Upper lobe of left lung (tissue), 6 donors: ENCODE data around the gene FMC1. TPM values are rescaled to one million over a fixed set of nuclear protein-coding genes. Genes with fewer than 3 reads are reported as not detected.
A peak's percentile ranks its signal among the peaks of the same experiment; 100 is the strongest.

ENCODE experiments used
- ATAC-seq, 2 donors: fragments of 200-7000 bp; cut with Tn5 transposase; one replicate each; pipeline ENCODE4 v1.9.1; 2022; ENCODE audit warnings: mild to moderate bottlenecking in 2 of 2, moderate library complexity in 2 of 2; ENCODE audit not compliant: low FRiP score in 2 of 2
- DNase-seq, 2 donors: peaks; one replicate each; pipeline ENCODE4 v3.0.0-alpha.2; 2019 to 2020
- H3K27ac ChIP-seq, 4 donors: fragments of 200-600 bp; sonication (generic); one replicate each; pipeline ENCODE4 v1.5.1; 2016 to 2019
- H3K27me3 ChIP-seq, 4 donors: fragments of 200-600 bp; sonication (generic); one replicate each; pipeline ENCODE4 v1.5.1; 2017 to 2019
- H3K36me3 ChIP-seq, 4 donors: fragments of 200-600 bp; sonication (generic); one replicate each; pipeline ENCODE4 v1.5.1; 2016 to 2019
- H3K4me1 ChIP-seq, 4 donors: fragments of 200-600 bp; sonication (generic); one replicate each; pipeline ENCODE4 v1.5.1; 2018 to 2019
- H3K4me3 ChIP-seq, 4 donors: fragments of 200-600 bp; sonication (generic); one replicate each; pipeline ENCODE4 v1.5.1; 2017 to 2019; ENCODE audit warnings: mild to moderate bottlenecking in 2 of 4, moderate library complexity in 1 of 4
- H3K9me3 ChIP-seq, 4 donors: fragments of 200-600 bp; sonication (generic); one replicate each; pipeline ENCODE4 v1.5.1; 2018 to 2019
- CTCF ChIP-seq, 6 experiments: fragments of 450-650 bp in 4 of 6; fragments of 200-600 bp in 2 of 6; sonication (generic) in 2 of 6; IDR thresholded peaks; one replicate each; pipeline ENCODE4 v1.5.1; 2016 to 2019; ENCODE audit warnings: antibody characterized with exemption in 6 of 6
- EP300 ChIP-seq, 4 donors: sonication (generic); formaldehyde crosslinking; IDR thresholded peaks; one replicate each; pipeline ENCODE4 v1.5.1; 2017; ENCODE audit warnings: antibody characterized with exemption in 4 of 4, control low read depth in 2 of 4
- POLR2A ChIP-seq, 4 donors: fragments of 450-650 bp; IDR thresholded peaks; one replicate each; pipeline ENCODE4 v1.5.1; 2016 to 2017; ENCODE audit warnings: antibody characterized with exemption in 4 of 4, mild to moderate bottlenecking in 2 of 4
- POLR2AphosphoS5 ChIP-seq, 2 donors: sonication (generic); formaldehyde crosslinking; IDR thresholded peaks; one replicate each; pipeline ENCODE4 v1.5.1; 2017; ENCODE audit warnings: antibody characterized with exemption in 2 of 2
- WGBS, 2 donors: methylation state at CpG; one replicate each; pipeline ENCODE4 v1.1.5; 2017 to 2018; 5-methylcytosine and 5-hydroxymethylcytosine counted together
- total RNA-seq, 6 donors: library from RNA; depleted of rRNA in 4 of 6; stranded (reverse); fragments of >200 nt in 4 of 6; gene quantifications; one replicate each; pipeline versions ENCODE4 v1.1.0 to v1.2.1, GENCODE V29; 2016 to 2021
- donor health status: DM: no; HTN: no; CAD: no; lungs with moderate emphysema.
- donor health status: DM: no; HTN: yes; CAD: no; lungs with severe emphysema.

The FMC1 gene
- total RNA-seq, 6 donors from 2014 or later, result 2.1 to 19.7 (median 9.2) TPM

DNA sequence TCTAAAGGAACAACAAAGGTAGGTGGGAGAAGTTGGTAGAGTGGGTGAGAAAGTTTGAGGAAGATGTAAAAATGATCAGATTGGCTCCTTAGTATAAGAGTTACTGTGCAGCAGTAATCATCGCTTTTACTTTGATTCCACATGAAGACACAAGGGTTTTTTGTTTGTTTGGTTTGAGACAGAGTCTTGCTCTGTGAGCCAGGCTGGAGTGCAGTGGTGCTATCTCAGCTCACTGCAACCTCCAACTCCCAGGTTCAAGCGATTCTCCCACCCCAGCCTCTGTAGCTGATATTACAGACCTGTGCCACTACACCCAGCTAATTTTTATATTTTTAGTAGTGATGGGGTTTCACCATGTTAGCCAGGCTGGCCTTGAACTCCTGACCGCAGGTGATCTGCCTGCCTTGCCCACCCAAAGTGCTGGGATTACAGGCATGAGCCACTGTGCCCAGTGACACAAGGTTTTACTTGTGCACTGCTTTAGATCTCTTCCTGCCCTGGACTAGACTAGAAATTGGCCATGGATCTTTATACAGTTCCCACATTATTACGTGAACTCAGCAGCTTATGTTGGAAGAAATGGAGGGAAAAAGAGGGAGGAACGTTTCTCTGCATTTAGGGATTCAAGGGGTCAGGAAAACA is 29.3 kb downstream of the FMC1 start:
- H3K4me1 ChIP-seq, result peaks cover 34 to 53% (median 44%) of the 10 kb centered on the region in 4 donors
- H3K9me3 ChIP-seq, result no peaks in the 10 kb centered on the region
- no peaks in the 10 kb centered on the region for H3K27me3 ChIP-seq
- ATAC-seq, result no peak
- no peak overlapping the region for H3K4me3 ChIP-seq
- peak overlapping the region in 1 of 4 donors; percentile 9 for H3K27ac ChIP-seq
- WGBS, 2 donors, result 77 to 85% methylated on average over 5 of the region's 5 CpGs
- peaks cover 0 to 14% (median 2%) of the 10 kb centered on the region in 4 donors for H3K36me3 ChIP-seq
- TF ChIP-seq POLR2A (IDR thresholded peaks at IDR 0.05) (no peak), EP300 (IDR thresholded peaks at IDR 0.05) (no peak), CTCF (IDR thresholded peaks at IDR 0.05) (no peak), POLR2AphosphoS5 (IDR thresholded peaks at IDR 0.05) (no peak)
- DNase-seq, result no peak

DNA sequence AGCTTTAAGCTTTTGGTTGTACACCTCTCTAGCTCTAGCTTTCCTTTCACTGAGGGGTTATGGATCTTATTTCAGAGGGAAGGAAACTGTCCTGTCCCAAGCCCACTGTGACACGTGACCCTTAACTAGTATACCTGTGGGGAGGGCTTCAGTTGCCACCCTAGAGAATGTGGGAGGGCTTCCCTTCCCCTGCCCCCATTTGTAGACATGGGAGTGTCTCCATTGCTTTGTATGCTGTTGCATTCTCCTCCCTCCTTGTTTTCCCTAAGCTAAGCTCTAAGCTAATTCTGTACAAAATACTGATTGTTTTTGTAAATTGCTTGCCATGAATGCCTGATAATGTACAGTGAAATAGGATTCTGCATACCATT is 29.8 kb downstream of the FMC1 start:
- Histone ChIP-seq H3K36me3 (peaks cover 0 to 19% (median 4%) of the 10 kb centered on the region in 4 donors), H3K9me3 (no peaks in the 10 kb centered on the region), H3K4me3 (no peak overlapping the region), H3K4me1 (peaks cover 34 to 48% (median 42%) of the 10 kb centered on the region in 4 donors), H3K27me3 (no peaks in the 10 kb centered on the region), H3K27ac (no peak overlapping the region)
- WGBS, 2 donors, result 87 to 89% methylated on average over 1 of the region's 1 CpG
- TF ChIP-seq POLR2A (IDR thresholded peaks at IDR 0.05) (no peak), CTCF (IDR thresholded peaks at IDR 0.05) (no peak), EP300 (IDR thresholded peaks at IDR 0.05) (no peak), POLR2AphosphoS5 (IDR thresholded peaks at IDR 0.05) (no peak)
- no peak for DNase-seq
- no peak for ATAC-seq

GRCh38 chr7:139374246-139374645 is 33.1 kb downstream of the FMC1 start:
- WGBS, 2 donors, result 91 to 94% methylated on average over 6 of the region's 6 CpGs
- no peak for ATAC-seq

DNA sequence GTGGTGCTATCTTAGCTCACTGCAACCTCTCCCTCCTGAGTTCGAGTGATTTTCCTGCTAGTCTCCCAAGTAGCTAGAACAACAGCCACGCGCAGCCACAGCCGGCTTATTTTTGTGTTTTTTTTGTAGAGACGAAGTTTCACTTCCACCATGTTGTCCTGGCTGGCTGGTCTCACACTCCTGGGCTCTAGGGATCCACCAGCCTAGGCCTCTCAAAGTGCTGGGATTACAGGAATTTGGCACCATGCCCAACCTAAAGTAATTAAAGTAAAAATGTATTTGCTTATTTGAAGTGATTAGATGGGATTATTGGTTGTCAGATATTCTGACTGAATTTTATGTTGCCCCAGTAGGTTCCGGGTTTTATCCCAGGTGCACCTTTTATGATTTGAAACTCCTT is 41.3 kb downstream of the FMC1 start:
- Histone ChIP-seq H3K4me3 (no peak overlapping the region), H3K36me3 (peaks cover 15 to 84% (median 39%) of the 10 kb centered on the region in 4 donors), H3K9me3 (no peaks in the 10 kb centered on the region), H3K27ac (no peak overlapping the region), H3K4me1 (peaks cover 0 to 3% (median 0%) of the 10 kb centered on the region in 4 donors), H3K27me3 (no peaks in the 10 kb centered on the region)
- no peak for DNase-seq
- TF ChIP-seq EP300 (IDR thresholded peaks at IDR 0.05) (no peak), POLR2AphosphoS5 (IDR thresholded peaks at IDR 0.05) (no peak), CTCF (IDR thresholded peaks at IDR 0.05) (no peak), POLR2A (IDR thresholded peaks at IDR 0.05) (no peak)
- no peak for ATAC-seq
- WGBS, 2 donors, result 88 to 90% methylated on average over 6 of the region's 6 CpGs

More at GRCh38 chr7:139374246-139374645, 33.1 kb downstream of the FMC1 start:
- H3K4me1 ChIP-seq, result peaks cover 19 to 25% (median 24%) of the 10 kb centered on the region in 4 donors
- H3K27ac ChIP-seq, result no peak overlapping the region
- H3K27me3 ChIP-seq, result no peaks in the 10 kb centered on the region
- H3K9me3 ChIP-seq, result no peaks in the 10 kb centered on the region
- H3K36me3 ChIP-seq, result peaks cover 17 to 41% (median 30%) of the 10 kb centered on the region in 4 donors
- no peak overlapping the region for H3K4me3 ChIP-seq
- TF ChIP-seq POLR2AphosphoS5 (IDR thresholded peaks at IDR 0.05) (no peak), EP300 (IDR thresholded peaks at IDR 0.05) (no peak), POLR2A (IDR thresholded peaks at IDR 0.05) (no peak), CTCF (IDR thresholded peaks at IDR 0.05) (no peak)
- DNase-seq, result no peak

DNA sequence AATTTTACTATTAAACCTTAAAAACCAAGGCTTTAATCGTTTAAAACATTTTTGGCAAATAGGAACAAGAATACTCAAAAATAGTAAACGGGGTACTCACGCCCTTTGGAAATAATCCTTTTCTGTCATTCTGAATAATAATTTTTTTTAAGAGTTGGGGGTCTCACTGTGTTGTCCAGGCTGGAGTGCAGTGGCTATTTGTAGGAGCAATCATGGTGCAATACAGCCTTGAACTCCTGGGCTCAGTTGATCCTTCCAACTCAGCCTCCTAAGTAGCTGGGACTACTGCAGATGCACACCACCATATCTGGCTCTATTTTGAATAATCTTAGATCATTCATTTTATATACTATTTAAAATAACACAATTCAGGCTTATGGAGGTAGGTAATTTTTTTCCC is 43.5 kb downstream of the FMC1 start:
- no peak overlapping the region for H3K4me3 ChIP-seq
- no peak overlapping the region for H3K27ac ChIP-seq
- no peak for TF ChIP-seq POLR2A (IDR thresholded peaks at IDR 0.05)
- no peak for TF ChIP-seq POLR2AphosphoS5 (IDR thresholded peaks at IDR 0.05)
- TF ChIP-seq CTCF (IDR thresholded peaks at IDR 0.05), result no peak
- no peak for TF ChIP-seq EP300 (IDR thresholded peaks at IDR 0.05)
- no peak for ATAC-seq
- H3K36me3 ChIP-seq, result peaks cover 5 to 79% (median 22%) of the 10 kb centered on the region in 4 donors
- peaks cover 0 to 3% (median 0%) of the 10 kb centered on the region in 4 donors for H3K4me1 ChIP-seq
- no peak for DNase-seq
- H3K27me3 ChIP-seq, result no peaks in the 10 kb centered on the region
- 96 to 97% methylated on average over 3 of the region's 3 CpGs for whole genome bisulfite sequencing, 2 donors
- H3K9me3 ChIP-seq, result no peaks in the 10 kb centered on the region
